ENCODE measurements around the gene SORL1. TPM values are rescaled to one million over a fixed set of nuclear protein-coding genes. Genes with fewer than 3 reads are reported as not detected.
"Not testable (repeated sequence)": the region's sequence is repeated elsewhere in the genome, so short reads cannot be mapped to it uniquely, and the experiment has no call there.

Gene SORL1
- total RNA-seq, 1 experiment from 2014 or later, result 197 TPM

DNA sequence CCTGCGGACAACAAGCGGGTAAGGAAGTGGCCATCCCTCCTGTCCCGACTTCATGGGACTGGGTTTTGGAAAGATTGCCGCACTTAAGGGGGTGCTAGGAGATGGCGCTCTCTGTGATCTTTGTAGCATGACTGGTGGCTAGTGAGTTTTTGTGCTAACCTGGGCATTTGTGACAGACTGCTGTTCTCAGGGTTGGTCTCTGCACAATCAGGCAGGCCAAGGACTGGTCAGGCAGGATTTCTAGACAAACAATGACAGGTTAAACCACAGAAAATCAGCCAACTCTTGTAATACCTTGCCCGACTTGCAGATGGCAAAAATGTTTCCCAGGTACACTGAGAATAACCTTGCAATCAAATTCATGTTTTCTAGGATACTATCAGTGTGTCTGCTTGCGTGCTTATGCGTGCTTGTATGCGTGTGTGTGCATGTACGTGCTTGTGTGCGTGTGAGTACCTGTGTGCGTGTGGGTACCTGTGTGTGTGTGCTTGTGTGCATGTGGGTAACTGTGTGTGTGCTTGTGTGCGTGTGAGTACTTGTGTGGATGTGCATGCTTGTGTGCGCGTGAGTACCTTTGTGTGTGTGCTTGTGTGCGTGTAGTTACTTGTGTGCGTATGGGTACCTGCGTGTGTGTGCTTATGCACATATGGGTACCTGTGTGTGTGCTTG, 26.2 kb downstream of the SORL1 start:
- peaks cover 69% of the 10 kb centered on the region for H3K79me2 ChIP-seq (ENCODE audit: low read length)
- peaks cover 11% of the 10 kb centered on the region; the same call in 1 of the 2 replicates for H4K20me1 ChIP-seq (ENCODE audit: insufficient read depth, low read depth, low read length)

DNA sequence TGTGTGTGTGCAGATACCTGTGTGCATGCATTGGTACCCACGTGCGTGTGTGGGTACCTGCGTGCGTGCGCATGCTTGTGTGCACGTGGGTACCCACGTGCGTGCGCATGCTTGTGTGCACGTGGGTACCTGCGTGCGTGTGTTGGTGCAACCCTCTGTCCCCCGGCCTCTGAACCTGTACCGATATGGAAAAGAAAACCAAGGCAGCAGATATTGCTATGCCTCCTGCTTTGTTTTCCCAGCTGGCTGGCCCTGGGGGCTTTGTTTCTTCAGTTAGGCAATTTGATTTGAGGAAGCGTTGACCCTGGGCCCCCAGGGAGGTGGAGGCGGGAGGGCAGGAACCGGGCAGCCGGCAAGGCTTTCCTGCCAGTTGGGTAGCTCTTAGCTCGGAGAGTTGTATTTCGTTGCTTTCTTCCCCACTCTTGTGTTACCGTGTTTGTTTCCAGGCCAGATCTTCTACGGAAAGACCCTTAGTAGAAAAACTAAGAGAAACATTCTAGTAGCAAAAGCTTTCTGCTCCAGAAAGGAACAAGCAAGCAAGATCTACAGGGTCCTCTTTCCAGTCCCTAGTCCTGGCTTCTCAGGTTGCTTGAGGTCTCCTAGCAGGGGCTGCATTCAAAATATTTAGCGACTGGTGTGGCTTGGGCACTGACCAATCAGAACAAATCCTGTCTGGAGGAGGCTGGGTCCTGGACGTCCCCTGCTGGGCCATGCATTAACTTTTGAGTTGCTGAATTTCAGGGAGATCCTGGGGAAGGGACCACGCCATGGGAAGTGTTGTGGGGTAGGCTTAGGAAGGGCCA, 27.0 kb downstream of the SORL1 start:
- Histone ChIP-seq H2AFZ (ENCODE audit: low read length) (no peak overlapping the region), H3K36me3 (ENCODE audit: insufficient read depth, low read length) (peaks cover 29% of the 10 kb centered on the region; the same call in 1 of the 2 replicates), H3K9ac (ENCODE audit: low read length) (no peak overlapping the region), H3K27me3 (ENCODE audit: low read length) (no peaks in the 10 kb centered on the region), H3K4me2 (ENCODE audit: low read depth, low read length, poor library complexity, severe bottlenecking) (no peak overlapping the region), H3K4me3 (ENCODE audit: low read length) (no peak overlapping the region), H3K4me1 (ENCODE audit: low read length) (peaks cover 13% of the 10 kb centered on the region), H4K20me1 (ENCODE audit: insufficient read depth, low read depth, low read length) (peaks cover 14% of the 10 kb centered on the region; the same call in 1 of the 2 replicates), H3K79me2 (ENCODE audit: low read length) (peaks cover 71% of the 10 kb centered on the region), H3K27ac (ENCODE audit: low read length) (no peak overlapping the region), H3K9me2 (replicated peaks; ENCODE audit: insufficient read depth, low read length) (no peaks in the 10 kb centered on the region), H3K9me3 (ENCODE audit: low read length) (no peaks in the 10 kb centered on the region)
- DNase-seq, result no peak

More for the DNA sequence above, 26.2 kb downstream of the SORL1 start:
- no peak for DNase-seq
- Histone ChIP-seq H3K36me3 (ENCODE audit: insufficient read depth, low read length) (peaks cover 30% of the 10 kb centered on the region; the same call in 1 of the 2 replicates), H3K27me3 (ENCODE audit: low read length) (no peaks in the 10 kb centered on the region), H3K9me2 (replicated peaks; ENCODE audit: insufficient read depth, low read length) (no peaks in the 10 kb centered on the region), H3K9me3 (ENCODE audit: low read length) (no peaks in the 10 kb centered on the region), H2AFZ (ENCODE audit: low read length) (no peak overlapping the region), H3K4me3 (ENCODE audit: low read length) (no peak overlapping the region), H3K4me1 (ENCODE audit: low read length) (peaks cover 13% of the 10 kb centered on the region), H3K9ac (ENCODE audit: low read length) (no peak overlapping the region), H3K27ac (ENCODE audit: low read length) (no peak overlapping the region), H3K4me2 (ENCODE audit: low read depth, low read length, poor library complexity, severe bottlenecking) (no peak overlapping the region)

DNA sequence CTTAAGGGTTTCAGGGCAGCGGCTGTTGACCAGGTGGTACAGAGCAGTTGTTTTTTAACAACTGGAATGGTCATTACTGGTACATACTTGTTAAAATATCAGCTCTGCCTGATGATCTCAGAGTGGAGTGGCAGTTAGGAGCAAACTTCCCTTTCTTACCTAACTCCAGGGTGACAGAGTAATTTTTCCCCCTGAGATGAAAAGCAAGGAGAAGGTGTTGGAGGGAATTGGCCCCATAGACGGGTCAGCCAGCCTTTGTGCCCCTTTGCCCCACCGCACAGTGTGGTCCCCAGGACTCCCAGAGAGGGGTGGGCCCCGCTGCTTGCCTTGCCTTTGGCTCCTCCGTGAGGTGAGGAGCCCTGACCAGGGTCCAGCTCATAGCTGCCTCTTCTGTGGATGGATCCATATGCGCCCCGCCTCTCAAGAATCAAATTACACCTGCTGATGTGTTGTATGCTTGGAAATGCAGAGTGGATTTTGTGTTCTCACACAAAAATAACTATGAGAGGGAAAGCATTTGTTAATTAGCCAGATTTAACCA, 27.7 kb downstream of the SORL1 start:
- Histone ChIP-seq H2AFZ (ENCODE audit: low read length) (no peak overlapping the region), H3K27ac (ENCODE audit: low read length) (no peak overlapping the region), H3K4me3 (ENCODE audit: low read length) (no peak overlapping the region), H3K9ac (ENCODE audit: low read length) (no peak overlapping the region), H3K79me2 (ENCODE audit: low read length) (peaks cover 69% of the 10 kb centered on the region), H3K9me3 (ENCODE audit: low read length) (no peaks in the 10 kb centered on the region), H3K9me2 (replicated peaks; ENCODE audit: insufficient read depth, low read length) (no peaks in the 10 kb centered on the region), H3K4me2 (ENCODE audit: low read depth, low read length, poor library complexity, severe bottlenecking) (no peak overlapping the region), H3K27me3 (ENCODE audit: low read length) (no peaks in the 10 kb centered on the region), H4K20me1 (ENCODE audit: insufficient read depth, low read depth, low read length) (peaks cover 14% of the 10 kb centered on the region; the same call in 1 of the 2 replicates), H3K4me1 (ENCODE audit: low read length) (peaks cover 13% of the 10 kb centered on the region), H3K36me3 (ENCODE audit: insufficient read depth, low read length) (peaks cover 25% of the 10 kb centered on the region; the same call in 1 of the 2 replicates)
- no peak for DNase-seq

DNA sequence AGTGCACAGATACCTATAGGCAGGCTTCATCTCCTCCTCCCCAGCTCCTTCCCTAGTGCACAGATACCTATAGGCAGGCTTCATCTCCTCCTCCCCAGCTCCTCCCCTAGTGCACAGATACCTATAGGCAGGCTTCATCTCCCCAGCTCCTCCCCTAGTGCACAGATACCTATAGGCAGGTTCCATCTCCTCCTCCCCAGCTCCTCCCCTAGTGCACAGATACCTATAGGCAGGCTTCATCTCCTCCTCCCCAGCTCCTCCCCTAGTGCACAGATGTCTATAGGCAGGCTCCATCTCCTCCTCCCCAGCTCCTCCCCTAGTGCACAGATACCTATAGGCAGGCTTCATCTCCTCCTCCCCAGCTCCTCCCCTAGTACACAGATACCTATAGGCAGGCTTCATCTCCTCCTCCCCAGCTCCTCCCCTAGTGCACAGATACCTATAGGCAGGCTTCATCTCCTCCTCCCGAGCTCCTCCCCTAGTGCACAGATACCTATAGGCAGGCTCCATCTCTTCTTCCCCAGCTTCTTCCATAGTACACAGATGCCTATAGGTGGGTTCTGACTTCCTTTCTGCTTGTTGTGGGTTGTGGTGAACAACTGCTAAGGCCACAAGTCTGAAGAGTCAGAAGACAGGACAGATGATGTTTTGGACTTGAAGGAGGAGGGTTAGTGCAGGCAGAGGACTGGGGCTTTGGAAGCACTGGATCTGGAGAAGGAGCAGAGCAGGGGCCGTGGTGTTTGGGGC, 29.5 kb downstream of the SORL1 start:
- peak; percentile 48 for DNase-seq

DNA sequence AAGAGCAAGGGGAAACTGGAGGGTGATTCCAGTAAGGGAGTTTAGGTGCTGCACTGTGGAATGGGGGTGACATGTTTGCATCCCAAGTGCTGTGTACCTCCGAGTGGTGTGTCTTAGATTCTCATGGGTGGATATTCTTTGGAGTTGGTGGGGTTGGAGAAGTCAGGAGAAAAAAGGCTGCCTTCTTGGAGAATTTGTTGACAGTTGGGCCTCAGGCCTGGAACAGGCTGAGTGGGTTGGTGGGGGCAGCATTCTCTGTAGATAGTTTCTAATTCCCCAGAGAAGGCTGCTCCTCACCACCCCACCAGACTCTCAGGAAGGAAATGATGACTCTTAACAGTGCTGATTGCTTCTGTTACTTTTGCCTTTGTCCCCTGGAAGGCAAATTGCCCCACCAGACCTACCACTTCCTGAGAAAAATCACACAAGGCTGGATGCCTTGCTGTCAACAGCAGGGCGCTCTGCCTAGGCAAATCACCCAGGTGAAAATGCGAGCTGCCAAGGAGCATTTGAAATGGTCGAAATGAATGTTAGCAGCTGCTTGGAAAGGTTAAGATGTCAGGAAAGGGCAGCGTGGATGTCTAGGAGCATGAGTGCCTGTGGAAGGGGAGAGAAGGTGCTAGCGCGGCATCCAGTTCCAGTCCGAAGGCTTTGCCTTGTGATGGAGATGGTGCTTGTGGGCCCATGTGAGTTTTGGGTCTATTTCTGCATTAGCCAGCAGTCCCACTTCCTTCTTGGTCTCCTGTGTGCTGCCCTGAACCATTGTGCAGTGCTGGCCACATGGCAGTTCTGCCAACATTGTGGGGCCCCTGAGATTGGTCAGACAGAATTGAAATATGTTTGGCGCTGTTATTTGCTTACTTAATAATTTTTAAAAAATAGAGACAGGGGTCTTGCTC, 30.4 kb downstream of the SORL1 start:
- Histone ChIP-seq H4K20me1 (ENCODE audit: insufficient read depth, low read depth, low read length) (peaks cover 17% of the 10 kb centered on the region; the same call in 1 of the 2 replicates), H3K4me3 (ENCODE audit: low read length) (no peak overlapping the region), H3K4me2 (ENCODE audit: low read depth, low read length, poor library complexity, severe bottlenecking) (no peak overlapping the region), H2AFZ (ENCODE audit: low read length) (no peak overlapping the region), H3K27me3 (ENCODE audit: low read length) (no peaks in the 10 kb centered on the region), H3K79me2 (ENCODE audit: low read length) (peaks cover 59% of the 10 kb centered on the region), H3K4me1 (ENCODE audit: low read length) (peaks cover 18% of the 10 kb centered on the region), H3K36me3 (ENCODE audit: insufficient read depth, low read length) (peaks cover 18% of the 10 kb centered on the region; the same call in 1 of the 2 replicates), H3K9me2 (replicated peaks; ENCODE audit: insufficient read depth, low read length) (no peaks in the 10 kb centered on the region), H3K27ac (ENCODE audit: low read length) (peak overlapping the region; percentile 68), H3K9me3 (ENCODE audit: low read length) (no peaks in the 10 kb centered on the region), H3K9ac (ENCODE audit: low read length) (no peak overlapping the region)
- no peak for DNase-seq

More for the DNA sequence above, 29.5 kb downstream of the SORL1 start:
- H3K9me3 ChIP-seq (ENCODE audit: low read length); H3K27me3 ChIP-seq (ENCODE audit: low read length); H2AFZ ChIP-seq (ENCODE audit: low read length); H3K4me2 ChIP-seq (ENCODE audit: low read depth, low read length, poor library complexity, severe bottlenecking); H3K9me2 ChIP-seq (replicated peaks; ENCODE audit: insufficient read depth, low read length); H3K9ac ChIP-seq (ENCODE audit: low read length); H3K4me3 ChIP-seq (ENCODE audit: low read length): not testable (repeated sequence)
- peak overlapping the region; percentile 68 for H3K27ac ChIP-seq (ENCODE audit: low read length)
- H3K79me2 ChIP-seq (ENCODE audit: low read length), result peaks cover 66% of the 10 kb centered on the region
- H4K20me1 ChIP-seq (ENCODE audit: insufficient read depth, low read depth, low read length), result peaks cover 17% of the 10 kb centered on the region; the same call in 1 of the 2 replicates
- peaks cover 21% of the 10 kb centered on the region; the same call in 1 of the 2 replicates for H3K36me3 ChIP-seq (ENCODE audit: insufficient read depth, low read length)
- H3K4me1 ChIP-seq (ENCODE audit: low read length), result peaks cover 13% of the 10 kb centered on the region

DNA sequence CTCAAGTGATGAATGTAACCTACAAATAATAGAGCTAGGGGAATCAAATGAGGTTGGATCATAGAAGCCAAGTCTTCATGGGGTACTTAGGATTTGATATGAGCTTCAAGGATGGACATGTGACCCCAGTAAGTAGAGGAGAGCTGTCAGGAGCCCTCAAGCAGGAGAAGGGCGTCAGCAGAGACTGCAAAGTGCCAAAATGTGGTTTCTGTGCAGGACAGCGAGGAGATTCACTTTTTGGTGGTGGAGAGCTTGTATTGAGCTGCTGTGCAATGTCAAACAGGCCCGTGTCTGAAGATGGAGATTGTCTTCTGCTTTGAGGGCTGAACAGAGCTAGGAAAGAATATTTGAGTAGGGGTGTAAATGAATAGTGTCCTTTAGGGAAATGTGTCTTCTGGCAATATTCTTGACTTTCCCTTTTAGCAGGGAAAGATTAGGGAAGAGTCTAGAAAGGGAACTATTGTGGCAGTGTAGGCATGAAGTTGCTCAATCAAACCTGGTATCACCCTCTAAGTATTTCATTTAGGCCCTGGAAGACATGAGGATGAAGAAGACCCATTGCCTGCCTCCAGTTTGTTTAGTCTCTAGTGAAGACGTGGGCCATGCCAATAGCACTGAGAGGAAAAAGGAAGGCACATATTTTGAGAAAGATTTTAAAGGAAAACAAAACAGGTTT, 31.8 kb downstream of the SORL1 start:
- no peak for DNase-seq
- Histone ChIP-seq H3K9ac (ENCODE audit: low read length) (no peak overlapping the region), H3K9me2 (replicated peaks; ENCODE audit: insufficient read depth, low read length) (no peaks in the 10 kb centered on the region), H3K4me3 (ENCODE audit: low read length) (no peak overlapping the region), H3K27ac (ENCODE audit: low read length) (peak overlapping the region; percentile 68), H2AFZ (ENCODE audit: low read length) (no peak overlapping the region), H3K9me3 (ENCODE audit: low read length) (no peaks in the 10 kb centered on the region), H3K4me1 (ENCODE audit: low read length) (peaks cover 32% of the 10 kb centered on the region), H3K79me2 (ENCODE audit: low read length) (peaks cover 54% of the 10 kb centered on the region), H4K20me1 (ENCODE audit: insufficient read depth, low read depth, low read length) (peaks cover 17% of the 10 kb centered on the region; the same call in 1 of the 2 replicates), H3K4me2 (ENCODE audit: low read depth, low read length, poor library complexity, severe bottlenecking) (no peak overlapping the region), H3K27me3 (ENCODE audit: low read length) (no peaks in the 10 kb centered on the region), H3K36me3 (ENCODE audit: insufficient read depth, low read length) (peaks cover 9% of the 10 kb centered on the region; the same call in 1 of the 2 replicates)

DNA sequence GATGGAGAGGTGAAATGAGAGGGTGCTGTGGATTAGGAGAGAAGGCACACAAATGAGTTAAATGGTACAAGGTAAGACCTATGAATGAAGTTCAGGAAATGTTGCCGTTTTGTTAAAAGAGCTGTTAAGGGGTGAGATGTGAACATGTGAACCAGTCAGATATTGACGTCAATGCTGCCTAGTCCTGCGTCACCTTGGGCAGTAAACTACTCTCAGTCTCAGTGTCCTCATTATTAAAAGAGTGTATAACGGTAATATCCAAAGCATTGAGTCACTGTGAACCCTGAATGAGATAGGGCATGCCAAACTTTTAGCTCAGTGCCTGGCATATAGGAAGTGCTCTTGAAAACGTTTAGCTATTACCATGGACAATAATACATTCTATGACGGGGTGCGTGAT, 33.1 kb downstream of the SORL1 start:
- Histone ChIP-seq H3K27ac (ENCODE audit: low read length) (no peak overlapping the region), H4K20me1 (ENCODE audit: insufficient read depth, low read depth, low read length) (peaks cover 17% of the 10 kb centered on the region; the same call in 1 of the 2 replicates), H3K36me3 (ENCODE audit: insufficient read depth, low read length) (peaks cover 14% of the 10 kb centered on the region)

More for the DNA sequence above, 33.1 kb downstream of the SORL1 start:
- no peaks in the 10 kb centered on the region for H3K27me3 ChIP-seq (ENCODE audit: low read length)
- no peak overlapping the region for H2AFZ ChIP-seq (ENCODE audit: low read length)
- no peak overlapping the region for H3K4me2 ChIP-seq (ENCODE audit: low read depth, low read length, poor library complexity, severe bottlenecking)
- H3K9me3 ChIP-seq (ENCODE audit: low read length), result no peaks in the 10 kb centered on the region
- no peak overlapping the region for H3K4me3 ChIP-seq (ENCODE audit: low read length)
- peaks cover 45% of the 10 kb centered on the region for H3K4me1 ChIP-seq (ENCODE audit: low read length)
- no peak for DNase-seq
- H3K79me2 ChIP-seq (ENCODE audit: low read length), result peaks cover 50% of the 10 kb centered on the region
- no peaks in the 10 kb centered on the region for H3K9me2 ChIP-seq (replicated peaks; ENCODE audit: insufficient read depth, low read length)
- no peak overlapping the region for H3K9ac ChIP-seq (ENCODE audit: low read length)

Data from Karpas-422 (cell line).